Activated naive CD4-positive, alpha-beta T cell treated with anti-CD3 and anti-CD28 coated beads, Interleukin-2, amount 10 ng/mL, durations not matched to agents 7 days and 5 days (primary cell): ENCODE measurements around the gene CCR6.
"Not testable (repeated sequence)": the region's sequence is repeated elsewhere in the genome, so short reads cannot be mapped to it uniquely, and the experiment has no call there.

ENCODE experiments used
- CTCF ChIA-PET: fragments of 350-600 bp; sonication (Branson Sonifier 250); formaldehyde crosslinking; loops from one replicate; lab custom pipeline; 2021; ENCODE audit warnings: antibody characterized with exemption; lab: Charles Lee
- DNase-seq: peaks from one replicate; pipeline ENCODE4 v3.0.0-alpha.2; 2020
- H3K27ac Mint-ChIP-seq: one replicate; pipeline ENCODE4 v1.8.0; 2021; ENCODE audit warnings: mild to moderate bottlenecking, moderate library complexity, mixed read lengths
- H3K27me3 Mint-ChIP-seq: one replicate; pipeline ENCODE4 v1.8.0; 2021; ENCODE audit warnings: mild to moderate bottlenecking, mixed read lengths
- H3K36me3 Mint-ChIP-seq: one replicate; pipeline ENCODE4 v1.8.0; 2021; ENCODE audit warnings: mixed read lengths
- H3K4me1 Mint-ChIP-seq: one replicate; pipeline ENCODE4 v1.8.0; 2021; ENCODE audit warnings: mixed read lengths
- H3K4me3 Mint-ChIP-seq: one replicate; pipeline ENCODE4 v1.8.0; 2021; ENCODE audit warnings: mild to moderate bottlenecking, moderate library complexity, mixed read lengths
- H3K9me3 Mint-ChIP-seq: one replicate; pipeline ENCODE4 v1.8.0; 2021; ENCODE audit warnings: mixed read lengths

CCR6 gene

DNA sequence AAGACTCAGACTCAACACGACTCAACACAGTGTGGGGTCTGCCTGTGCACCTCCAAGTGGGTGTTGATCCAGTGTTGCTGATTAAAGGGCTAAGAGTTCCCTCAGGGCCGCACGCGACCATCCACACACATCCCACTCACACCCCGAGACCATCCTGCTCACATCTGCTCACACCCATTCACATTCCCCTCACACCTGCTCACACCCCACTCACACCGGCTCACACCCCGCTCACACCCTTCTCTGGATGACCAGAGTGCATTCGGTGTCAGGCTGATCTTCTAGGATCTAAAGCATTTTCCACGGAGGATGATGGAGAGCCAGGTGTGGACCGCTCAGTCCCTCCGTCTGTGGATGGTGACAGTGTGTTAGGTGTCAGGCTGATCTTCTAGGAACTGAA, 48.4 kb downstream of the CCR6 start:
- H3K27ac Mint-ChIP-seq, CTCF ChIA-PET, H3K4me3 Mint-ChIP-seq, H3K9me3 Mint-ChIP-seq, H3K36me3 Mint-ChIP-seq, DNase-seq, H3K4me1 Mint-ChIP-seq: not testable (repeated sequence)
- peaks cover 10% of the 10 kb centered on the region for H3K27me3 Mint-ChIP-seq

DNA sequence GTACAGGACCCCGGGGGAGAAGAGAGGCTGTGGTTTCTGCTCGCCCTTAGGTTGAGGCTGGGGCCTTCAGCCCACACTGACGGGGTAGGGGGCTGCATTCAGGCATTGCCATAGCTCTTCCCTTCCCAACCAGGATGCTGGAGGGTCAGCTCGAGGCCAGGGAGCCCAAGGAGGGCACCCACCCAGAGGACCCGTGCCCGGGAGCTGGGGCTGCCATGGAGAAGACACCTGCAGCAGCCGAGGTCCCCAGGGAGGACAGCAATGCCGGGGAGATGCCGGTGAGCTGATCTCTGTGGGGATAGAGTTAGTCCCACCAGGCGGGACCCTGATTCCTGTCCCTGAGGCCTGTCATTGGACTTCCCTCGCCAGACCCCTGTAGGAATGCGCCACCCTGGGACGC, 49.1 kb downstream of the CCR6 start:
- H3K4me3 Mint-ChIP-seq, DNase-seq, H3K9me3 Mint-ChIP-seq, H3K4me1 Mint-ChIP-seq, H3K36me3 Mint-ChIP-seq, H3K27ac Mint-ChIP-seq, CTCF ChIA-PET: not testable (repeated sequence)
- H3K27me3 Mint-ChIP-seq: peaks cover 10% of the 10 kb centered on the region

DNA sequence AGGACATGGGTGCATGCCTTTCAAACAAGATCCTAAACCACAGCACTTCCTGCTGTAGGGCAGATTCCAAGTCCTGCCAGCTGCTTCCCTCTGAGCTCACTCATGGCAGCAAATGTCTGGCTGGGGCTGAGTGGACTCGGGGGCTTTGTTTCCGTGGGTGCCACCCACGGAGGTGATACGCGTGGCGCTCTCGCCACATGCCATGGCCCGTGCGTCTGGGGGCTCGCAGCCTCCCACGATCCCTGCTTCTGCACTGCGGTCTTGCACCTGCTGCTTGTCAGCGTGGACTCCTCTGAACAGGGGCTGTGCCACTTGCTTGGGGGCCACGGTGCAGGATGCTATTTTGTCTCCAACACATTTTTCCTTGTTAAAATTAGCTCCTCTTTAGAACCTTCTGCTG, 54.4 kb downstream of the CCR6 start:
- H3K4me1 Mint-ChIP-seq: not testable (repeated sequence)

DNA sequence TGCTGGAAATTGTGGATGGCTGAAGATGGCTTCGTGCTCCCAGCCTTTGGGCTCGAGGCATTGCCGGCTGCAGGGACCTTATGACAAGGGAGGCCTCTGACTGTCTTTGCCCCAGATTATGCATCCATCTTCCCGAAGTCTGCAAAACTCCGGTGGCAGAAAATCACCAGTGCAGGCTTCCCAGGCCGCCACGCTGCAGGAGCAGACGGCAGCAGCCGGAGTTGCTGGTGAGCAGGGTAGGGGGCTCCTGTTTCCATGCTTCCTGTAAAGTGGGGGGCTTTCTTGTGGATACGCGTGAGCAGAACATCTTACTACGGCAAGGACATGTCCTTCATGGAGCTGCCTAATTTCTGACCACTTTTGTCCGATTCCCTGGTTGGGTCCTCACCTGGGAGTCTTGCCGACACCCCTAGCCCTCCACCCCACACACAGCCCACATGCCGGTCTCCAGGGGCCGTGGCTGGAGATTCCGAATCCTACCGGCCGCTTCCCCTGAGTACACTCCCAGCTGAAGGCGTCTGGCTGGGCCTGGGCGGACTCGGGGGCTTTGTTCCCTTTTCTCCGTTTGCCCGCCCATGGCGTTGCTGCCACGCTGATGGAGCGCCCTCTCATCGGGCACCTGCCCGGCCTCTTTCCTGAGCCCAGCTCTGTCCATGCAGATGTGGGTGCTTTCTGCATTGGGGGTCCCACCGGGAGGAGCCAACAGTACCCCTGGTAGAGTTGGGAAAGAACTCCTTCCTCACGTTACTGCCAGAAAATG, 56.2 kb downstream of the CCR6 start:
- CTCF ChIA-PET, H3K27me3 Mint-ChIP-seq, H3K4me1 Mint-ChIP-seq, H3K27ac Mint-ChIP-seq, H3K4me3 Mint-ChIP-seq, H3K9me3 Mint-ChIP-seq, H3K36me3 Mint-ChIP-seq, DNase-seq: not testable (repeated sequence)

More for the DNA sequence above, 54.4 kb downstream of the CCR6 start:
- H3K9me3 Mint-ChIP-seq, H3K4me3 Mint-ChIP-seq, H3K36me3 Mint-ChIP-seq, H3K27me3 Mint-ChIP-seq, H3K27ac Mint-ChIP-seq, CTCF ChIA-PET, DNase-seq: not testable (repeated sequence)

DNA sequence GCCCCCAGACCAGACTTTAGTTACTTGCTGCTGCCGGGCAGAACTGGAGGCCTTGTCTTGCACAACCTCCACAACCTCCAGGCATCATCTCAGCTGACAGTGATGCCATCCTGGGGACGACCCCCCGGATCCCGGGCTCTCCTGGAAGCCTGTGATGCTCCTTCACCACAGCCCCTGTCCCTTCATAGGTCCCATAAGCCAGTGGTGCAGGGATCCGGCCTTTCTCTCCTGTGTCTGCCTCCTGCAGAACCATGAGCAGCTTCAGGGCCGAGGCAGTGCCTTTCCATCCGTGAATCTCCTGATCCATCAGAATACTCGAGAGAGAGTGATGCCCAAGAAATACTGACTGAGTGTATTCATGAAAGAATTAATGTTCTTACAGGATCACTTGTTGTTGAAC, 57.2 kb downstream of the CCR6 start:
- H3K9me3 Mint-ChIP-seq, H3K27ac Mint-ChIP-seq, DNase-seq, H3K4me1 Mint-ChIP-seq, H3K27me3 Mint-ChIP-seq, H3K36me3 Mint-ChIP-seq, CTCF ChIA-PET, H3K4me3 Mint-ChIP-seq: not testable (repeated sequence)

DNA sequence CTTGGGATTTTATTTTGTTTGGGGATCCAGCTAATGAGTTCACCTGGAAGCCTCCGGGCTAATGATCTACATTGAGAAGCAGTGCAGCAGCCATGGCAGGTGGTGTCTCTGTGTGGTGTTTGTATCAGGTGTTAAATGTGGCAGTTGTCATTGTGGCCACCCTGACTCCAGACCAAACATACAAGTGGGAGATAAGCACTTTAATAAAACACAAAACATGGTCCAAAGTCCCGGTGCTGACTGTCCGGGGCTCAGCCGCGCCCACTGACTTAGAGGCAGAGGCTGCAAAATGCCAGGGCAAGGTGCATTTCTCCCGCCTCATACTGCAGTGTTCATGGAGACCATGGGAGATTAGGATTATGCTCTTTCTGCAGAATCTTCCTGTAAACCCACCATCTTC, 58.5 kb downstream of the CCR6 start:
- H3K4me3 Mint-ChIP-seq, DNase-seq, H3K27ac Mint-ChIP-seq, CTCF ChIA-PET, H3K4me1 Mint-ChIP-seq, H3K36me3 Mint-ChIP-seq, H3K27me3 Mint-ChIP-seq, H3K9me3 Mint-ChIP-seq: not testable (repeated sequence)

DNA sequence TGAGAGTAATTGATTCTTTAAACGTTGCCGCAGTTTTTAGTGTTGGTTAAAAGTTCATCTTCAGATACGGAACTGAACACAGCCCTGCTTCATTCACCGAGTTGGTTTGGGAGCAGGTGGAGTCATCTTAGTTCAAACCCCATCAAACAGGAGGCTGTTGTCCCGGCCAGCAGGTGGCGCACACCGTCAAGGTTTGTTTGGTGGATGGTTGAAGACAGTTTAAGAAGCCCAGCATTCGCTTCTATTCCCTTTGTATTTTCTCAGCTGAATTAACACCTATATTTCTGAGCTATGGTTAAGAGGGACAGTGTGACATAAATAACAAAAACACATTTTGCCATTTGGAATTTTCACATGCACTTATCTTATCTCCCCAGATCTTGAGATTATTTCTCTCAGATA, 60.0 kb downstream of the CCR6 start:
- H3K27me3 Mint-ChIP-seq, CTCF ChIA-PET, H3K4me1 Mint-ChIP-seq, H3K27ac Mint-ChIP-seq, H3K36me3 Mint-ChIP-seq, H3K4me3 Mint-ChIP-seq, DNase-seq, H3K9me3 Mint-ChIP-seq: not testable (repeated sequence)

DNA sequence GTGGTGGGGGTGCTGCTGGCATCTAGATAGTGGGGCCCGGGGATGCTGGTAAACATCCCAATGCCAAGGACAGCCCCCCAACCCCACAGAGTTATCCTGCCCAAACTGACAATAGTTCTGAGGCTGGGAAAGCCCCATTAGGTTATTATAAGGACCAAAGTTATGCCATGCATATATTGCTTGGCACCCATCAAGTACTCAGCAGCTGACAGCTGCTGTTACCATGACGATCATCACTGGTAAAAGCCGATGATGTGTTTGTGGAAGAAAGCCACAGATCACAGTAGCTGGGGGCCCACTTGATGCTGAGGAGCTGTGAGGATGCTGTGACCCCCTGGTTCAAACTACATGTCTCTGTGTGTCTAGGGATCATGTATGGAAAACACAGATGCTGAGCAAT, 62.2 kb downstream of the CCR6 start:
- H3K27ac Mint-ChIP-seq, H3K4me1 Mint-ChIP-seq, CTCF ChIA-PET, H3K9me3 Mint-ChIP-seq, H3K27me3 Mint-ChIP-seq, H3K36me3 Mint-ChIP-seq, H3K4me3 Mint-ChIP-seq, DNase-seq: not testable (repeated sequence)

DNA sequence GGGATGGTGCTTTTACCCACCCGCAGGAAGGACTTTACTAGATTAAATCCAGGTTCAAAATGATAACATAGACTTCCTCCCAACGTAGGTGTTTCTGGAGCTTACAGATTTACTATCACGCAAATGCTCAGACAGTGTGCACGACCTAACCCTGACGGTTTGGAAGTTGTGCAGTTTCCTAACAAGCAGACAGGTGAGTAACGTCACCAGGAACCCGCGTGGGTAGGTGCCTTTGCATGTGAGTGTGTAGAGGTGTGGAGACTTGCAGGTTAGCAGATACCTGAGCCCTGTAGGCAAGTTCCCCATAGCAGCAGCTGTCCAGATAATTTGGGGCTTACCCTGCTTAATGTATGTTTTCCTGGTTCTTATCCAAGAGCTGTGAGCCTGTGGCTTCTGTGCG, 64.4 kb downstream of the CCR6 start:
- H3K27me3 Mint-ChIP-seq, H3K4me3 Mint-ChIP-seq, H3K4me1 Mint-ChIP-seq, H3K9me3 Mint-ChIP-seq, CTCF ChIA-PET, H3K36me3 Mint-ChIP-seq, DNase-seq, H3K27ac Mint-ChIP-seq: not testable (repeated sequence)
